Stimulated activated CD8-positive, alpha-beta memory T cell treated with anti-CD3 and anti-CD28 coated beads, Interleukin-4, amount 100 ng/mL, for 48 hours (primary cell): Measurements from ENCODE around the gene IFITM2.
"Not testable (repeated sequence)": the region's sequence is repeated elsewhere in the genome, so short reads cannot be mapped to it uniquely, and the experiment has no call there.

Source experiments
- DNase-seq: peaks from one replicate; pipeline ENCODE4 v3.0.0-alpha.2; 2020

The IFITM2 gene

DNA sequence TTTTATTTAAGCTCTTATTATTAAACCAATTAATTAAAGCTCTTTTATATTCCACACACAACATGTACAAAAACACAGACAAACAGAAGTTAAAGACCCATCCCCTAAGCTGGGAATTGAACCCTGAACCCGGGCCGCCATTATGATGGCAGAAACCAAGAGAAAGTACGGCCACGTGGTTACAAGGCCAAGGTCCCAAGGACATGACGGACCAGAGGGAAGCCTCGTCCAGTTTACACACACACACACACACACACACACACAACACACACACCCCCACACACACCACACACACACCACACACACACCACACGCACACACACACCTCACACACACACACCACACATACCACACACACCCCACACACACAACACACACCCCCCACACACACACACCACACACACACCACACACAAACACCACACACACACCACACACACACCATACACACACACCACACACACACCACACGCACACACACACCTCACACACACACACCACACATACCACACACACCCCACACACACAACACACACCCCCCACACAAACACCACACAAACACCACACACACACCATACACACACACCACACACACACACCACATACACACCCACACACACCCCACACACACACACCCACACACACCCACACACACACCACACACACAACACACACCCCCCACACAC lies 41.8 kb downstream of the IFITM2 start:
- DNase-seq: not testable (repeated sequence)

DNA sequence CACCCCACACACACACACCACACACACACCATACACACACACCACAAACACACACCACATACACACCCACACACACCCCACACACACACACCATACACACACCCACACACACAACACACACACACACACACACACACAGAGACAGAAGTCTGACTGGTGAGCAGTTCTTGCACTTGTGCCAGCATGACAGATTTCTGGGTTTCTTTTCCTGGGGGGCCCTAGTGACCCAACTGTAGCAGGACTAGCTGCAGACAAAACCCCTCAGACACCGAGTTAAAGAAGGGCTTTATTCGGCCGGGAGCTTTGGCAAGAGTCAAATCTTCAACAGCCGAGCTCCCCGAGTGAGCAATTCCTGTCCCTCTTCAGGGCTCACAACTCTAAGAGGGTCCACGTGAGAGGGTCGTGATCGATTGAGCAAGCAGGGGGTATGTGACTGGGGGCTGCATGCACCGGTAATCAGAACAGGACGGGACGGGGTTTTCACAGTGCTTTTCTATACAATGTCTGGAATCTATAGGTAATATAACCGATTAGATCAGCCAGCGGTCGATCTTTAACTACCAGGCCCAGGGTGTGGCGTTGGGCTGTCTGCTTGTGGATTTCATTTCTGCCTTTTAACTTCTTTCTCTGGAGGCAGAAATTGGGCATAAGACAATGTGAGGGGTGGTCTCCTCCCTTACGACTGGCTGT lies 42.6 kb downstream of the IFITM2 start:
- DNase-seq: not testable (repeated sequence)

DNA sequence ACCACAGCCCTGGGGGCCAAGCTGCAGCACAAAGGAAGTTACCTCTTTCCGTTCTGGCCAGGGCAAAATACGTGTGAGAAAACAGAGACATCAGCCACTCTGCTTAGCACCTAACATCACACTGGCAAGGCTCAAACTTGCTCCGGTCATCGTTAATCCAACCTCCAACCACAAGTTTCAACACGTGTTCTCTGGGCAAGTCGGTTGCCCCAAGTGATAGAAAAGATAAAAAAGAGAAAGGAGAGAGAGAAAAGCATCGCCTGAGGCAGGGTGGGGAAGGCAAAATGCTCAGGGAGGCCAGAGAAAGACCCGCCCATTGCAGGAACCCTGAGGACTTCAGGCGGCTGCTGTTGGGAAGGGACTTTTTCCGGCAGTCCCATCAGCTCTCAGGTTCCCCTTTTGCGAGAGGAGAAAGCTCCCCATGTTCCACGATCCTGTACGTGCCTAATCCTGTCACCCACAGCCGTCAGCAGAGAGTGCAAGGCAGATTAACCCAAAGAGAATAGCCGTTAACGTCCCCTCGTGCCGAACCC lies 43.2 kb downstream of the IFITM2 start:
- DNase-seq: peak; percentile 30

DNA sequence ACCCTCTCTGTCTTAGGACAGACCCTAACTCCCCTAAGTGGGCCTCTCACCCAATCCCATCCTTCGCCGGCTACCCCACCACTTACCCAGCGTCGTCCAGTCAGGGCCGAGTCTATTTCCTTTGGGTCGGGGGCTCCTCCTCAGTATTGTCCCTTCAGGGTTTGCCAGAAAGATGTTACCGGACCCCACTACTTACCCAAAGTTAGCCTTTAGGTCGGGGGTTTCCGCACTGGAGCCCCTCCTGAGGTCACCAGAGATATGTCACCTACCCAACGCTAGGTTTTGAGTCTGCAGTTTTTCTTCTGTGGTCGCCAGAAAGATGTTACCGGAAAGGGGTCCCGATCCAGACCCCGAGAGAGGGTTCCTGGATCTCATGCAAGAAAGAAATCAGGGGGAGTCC lies 43.8 kb downstream of the IFITM2 start:
- no peak for DNase-seq

DNA sequence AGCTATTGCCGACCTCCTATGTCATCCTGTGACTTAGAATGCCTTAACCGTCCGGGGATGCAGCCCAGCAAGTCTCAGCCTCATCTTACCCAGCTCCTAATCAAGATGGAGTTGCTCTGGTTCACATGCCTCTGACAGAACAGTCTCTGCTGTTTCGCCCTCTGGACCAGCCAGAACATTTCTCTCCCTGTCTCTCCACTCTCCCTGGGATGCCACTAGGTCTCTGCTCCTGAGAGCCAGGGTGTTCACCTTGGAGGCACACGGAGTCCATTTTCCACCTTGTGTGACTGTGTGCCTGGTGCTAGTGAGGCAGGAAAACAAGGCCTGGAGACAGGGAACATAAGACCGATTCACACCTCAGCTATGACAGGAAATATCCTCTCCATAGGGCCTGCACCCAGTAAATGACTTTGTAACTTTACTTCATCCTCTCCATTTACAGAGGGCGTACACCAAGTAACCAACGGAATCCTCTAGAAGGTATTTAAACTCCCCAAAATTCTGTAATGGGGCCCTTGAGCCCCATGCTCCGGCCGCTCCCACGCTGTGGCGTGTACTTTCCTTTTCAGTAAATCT lies 44.9 kb downstream of the IFITM2 start:
- no peak for DNase-seq

- DNase-seq: no peak
Measured at GRCh38 chr11:353179-353873, 45.7 kb downstream of the IFITM2 start.

DNA sequence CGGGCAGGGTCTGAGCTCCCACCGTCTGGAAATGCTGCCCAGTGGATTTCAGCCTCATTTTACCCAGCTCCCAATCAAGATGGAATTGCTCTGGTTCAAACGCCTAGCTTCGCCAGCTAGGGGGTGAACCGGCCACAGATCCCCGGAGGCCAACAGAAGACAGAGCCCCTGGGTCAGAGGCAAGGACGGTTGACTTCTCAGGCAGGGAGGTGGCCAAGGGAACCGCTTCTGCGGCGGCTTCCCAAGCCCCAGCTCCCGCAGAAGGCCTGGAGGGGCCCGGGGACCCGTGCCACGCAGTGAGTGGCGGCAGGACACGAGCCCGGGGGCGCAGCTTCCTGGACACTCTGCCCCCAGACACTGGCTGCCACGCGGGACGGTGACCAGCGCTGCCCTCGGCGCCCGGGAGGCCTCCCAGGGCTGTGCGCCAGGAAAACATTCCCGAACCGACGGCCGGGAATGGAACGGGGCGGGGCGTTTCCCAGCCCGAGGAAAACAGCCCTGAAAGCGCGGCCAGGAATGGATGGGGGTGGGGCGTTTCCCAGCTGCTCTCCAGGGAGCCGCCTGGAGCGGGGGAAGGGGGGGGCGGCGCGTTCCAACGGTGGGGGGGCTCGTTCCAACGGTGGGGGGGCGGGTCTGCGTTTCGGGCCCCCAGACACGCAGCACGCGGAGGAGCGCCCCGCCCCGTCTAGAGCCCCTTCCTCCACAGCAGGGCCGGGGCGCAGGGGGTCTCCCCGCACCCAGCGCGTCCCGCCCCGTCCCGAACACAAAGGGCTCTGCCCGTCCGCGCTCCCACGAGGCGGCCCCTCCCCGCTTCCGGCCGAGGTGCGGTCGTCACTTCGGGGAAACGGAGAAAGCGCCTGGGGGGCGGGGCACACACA lies 48.2 kb downstream of the IFITM2 start:
- DNase-seq: peak; percentile 90

GRCh38 chr11:356610-357009 lies 49.0 kb downstream of the IFITM2 start:
- DNase-seq: no peak

GRCh38 chr11:357582-357981 lies 50.0 kb downstream of the IFITM2 start:
- DNase-seq: no peak

- DNase-seq: no peak
Measured at GRCh38 chr11:358129-358800, 50.6 kb downstream of the IFITM2 start.
